HG03354 (cell line): ENCODE results near the gene MYL3.

Experiments
- ATAC-seq: cut with Tn5 transposase; IDR thresholded peaks from one replicate; pipeline ENCODE4 v1.9.1; 2021; ENCODE audit warnings: mild to moderate bottlenecking; ENCODE audit not compliant: unreplicated experiment, poor library complexity, severe bottlenecking

MYL3 gene

GRCh38 chr3:46867550-46867898, 4.3 kb upstream of the MYL3 start:
- ATAC-seq, result no peak

- no peak for ATAC-seq
Observed at GRCh38 chr3:46866720-46867549, 3.7 kb upstream of the MYL3 start.

- ATAC-seq, result no peak
Observed at GRCh38 chr3:46866032-46866595, 2.9 kb upstream of the MYL3 start.

GRCh38 chr3:46865546-46865945, 2.3 kb upstream of the MYL3 start:
- no peak for ATAC-seq

- ATAC-seq, result no peak
Observed at GRCh38 chr3:46865031-46865507, 1.8 kb upstream of the MYL3 start.

- ATAC-seq, result no peak
Observed at GRCh38 chr3:46864061-46864881, 1.0 kb upstream of the MYL3 start.

GRCh38 chr3:46862369-46863025, 747 bp downstream of the MYL3 start:
- no peak for ATAC-seq

GRCh38 chr3:46861605-46862368, 1.5 kb downstream of the MYL3 start:
- no peak for ATAC-seq

- no peak for ATAC-seq
Observed at GRCh38 chr3:46860810-46861604, 2.2 kb downstream of the MYL3 start.

- no peak for ATAC-seq
Observed at GRCh38 chr3:46860017-46860809, 3.0 kb downstream of the MYL3 start.

GRCh38 chr3:46859001-46859710, 4.1 kb downstream of the MYL3 start:
- ATAC-seq, result no peak

- ATAC-seq, result no peak
Observed at GRCh38 chr3:46858456-46858855, 4.8 kb downstream of the MYL3 start.

GRCh38 chr3:46857485-46858341, 5.5 kb downstream of the MYL3 start:
- no peak for ATAC-seq

GRCh38 chr3:46856576-46857471, 6.4 kb downstream of the MYL3 start:
- no peak for ATAC-seq

GRCh38 chr3:46854555-46854991, 8.7 kb downstream of the MYL3 start:
- ATAC-seq, result no peak
